GM18505 (cell line): ENCODE measurements around the gene SLIT3.

Experiments
- ATAC-seq: cut with Tn5 transposase; IDR thresholded peaks from one replicate; pipeline ENCODE4 v1.9.1; 2021; ENCODE audit not compliant: unreplicated experiment
- POLR2A ChIP-seq: IDR thresholded peaks from 4 replicates; pipeline ENCODE4 v1.6.1; 2011; ENCODE audit warnings: borderline replicate concordance; ENCODE audit not compliant: insufficient read depth, insufficient read length; ENCODE audit errors: extremely low read depth

SLIT3 gene

DNA sequence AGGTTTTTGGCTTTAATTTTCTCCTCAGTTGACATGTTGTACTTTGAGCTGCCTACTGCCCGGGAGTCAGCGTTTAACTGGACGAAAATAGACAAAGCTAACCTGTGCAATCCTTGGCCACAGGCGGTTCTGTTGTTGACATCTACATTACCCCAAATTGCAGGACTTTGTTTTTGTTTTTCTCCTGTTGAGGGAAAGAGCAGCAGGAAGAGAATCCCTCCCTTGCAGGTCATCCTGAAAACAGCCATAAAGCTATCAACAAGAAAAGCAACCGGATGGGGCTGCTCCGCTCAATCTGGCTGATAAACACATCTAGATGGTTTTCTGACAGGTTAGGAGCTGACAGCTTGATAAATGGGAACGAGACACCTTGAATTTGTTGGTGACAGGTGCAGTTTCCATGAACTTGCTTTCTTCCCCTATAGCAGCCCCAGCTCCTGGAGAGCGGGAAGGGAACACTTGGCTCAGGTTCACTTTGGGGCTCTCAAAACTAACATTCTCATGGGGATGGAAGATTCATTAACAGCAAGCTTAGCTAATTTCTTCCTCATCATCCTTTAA, 331.5 kb downstream of the SLIT3 start:
- no peak for ATAC-seq
- no peak for TF ChIP-seq POLR2A

DNA sequence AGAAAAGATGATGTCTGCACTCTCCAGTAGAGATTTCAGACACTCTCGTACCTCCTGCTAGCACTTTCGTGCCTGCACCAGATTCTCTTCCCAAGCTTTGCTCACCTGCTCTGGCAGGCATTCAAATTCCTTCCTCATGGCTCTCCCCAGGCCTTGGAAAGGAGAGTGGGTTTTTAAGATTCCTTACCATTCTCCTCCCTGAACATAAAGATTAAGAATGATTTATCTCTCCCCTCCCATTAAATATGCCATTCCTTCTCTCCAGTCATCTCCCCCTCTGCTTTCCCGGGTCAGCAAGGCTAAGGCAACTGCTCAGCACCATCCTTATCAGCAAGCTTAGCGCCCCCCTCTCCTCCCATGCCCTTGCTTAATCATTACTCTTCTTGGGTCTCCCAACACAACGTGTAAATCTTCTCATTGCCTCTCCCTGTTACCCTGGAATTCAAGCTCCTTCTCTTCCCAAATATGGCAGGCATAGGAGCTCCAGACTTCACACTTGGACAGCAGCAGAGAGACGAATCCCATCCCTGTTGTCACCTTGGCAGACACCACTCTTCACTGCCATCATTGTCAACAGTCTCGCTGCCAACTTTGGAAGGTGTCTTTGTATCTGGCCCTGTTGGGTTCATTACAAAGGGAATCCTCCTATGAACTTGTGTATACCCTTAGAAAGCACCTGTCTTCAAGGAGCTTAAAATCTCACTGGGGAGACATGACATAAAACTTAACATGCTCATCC, 332.9 kb downstream of the SLIT3 start:
- no peak for ATAC-seq
- TF ChIP-seq POLR2A: no peak

DNA sequence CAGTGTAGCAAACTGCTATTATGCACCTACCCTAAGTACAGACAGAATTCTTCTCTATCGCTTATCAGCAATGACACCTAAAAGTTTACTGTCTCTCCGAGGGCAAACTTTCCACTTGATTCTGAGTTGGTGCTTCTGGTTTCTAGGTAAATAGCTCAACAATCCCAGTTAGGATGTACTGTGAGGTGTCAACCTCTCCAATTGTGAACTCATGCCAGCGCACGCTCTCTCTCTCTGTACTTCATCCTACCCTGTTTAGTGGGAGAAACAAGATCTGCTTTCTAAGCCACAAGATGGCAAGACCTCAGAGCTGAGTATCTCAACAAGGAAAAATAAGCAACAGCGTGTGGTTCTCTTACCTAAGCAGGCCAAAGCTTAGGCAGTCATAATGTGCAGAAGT, 335.3 kb downstream of the SLIT3 start:
- ATAC-seq: no peak
- no peak for TF ChIP-seq POLR2A

DNA sequence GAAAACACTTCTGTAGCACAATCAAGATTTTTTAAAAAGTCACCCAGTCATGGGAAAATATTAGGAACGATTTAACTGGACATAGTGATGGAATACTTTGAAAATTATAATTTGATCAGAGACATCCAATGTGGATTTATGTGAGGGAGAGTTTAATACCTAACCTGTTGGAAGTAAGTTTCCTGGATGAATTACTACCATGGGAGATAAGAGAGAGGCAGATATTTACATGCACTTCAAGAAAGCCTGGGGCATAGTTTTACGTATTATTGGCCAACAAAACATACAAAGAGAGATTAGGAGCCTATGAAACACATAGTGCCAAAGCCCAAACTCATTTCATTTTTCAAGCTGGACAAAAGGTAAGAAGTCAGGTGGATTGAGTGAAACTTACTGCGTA, 336.8 kb downstream of the SLIT3 start:
- no peak for ATAC-seq
- TF ChIP-seq POLR2A: no peak

DNA sequence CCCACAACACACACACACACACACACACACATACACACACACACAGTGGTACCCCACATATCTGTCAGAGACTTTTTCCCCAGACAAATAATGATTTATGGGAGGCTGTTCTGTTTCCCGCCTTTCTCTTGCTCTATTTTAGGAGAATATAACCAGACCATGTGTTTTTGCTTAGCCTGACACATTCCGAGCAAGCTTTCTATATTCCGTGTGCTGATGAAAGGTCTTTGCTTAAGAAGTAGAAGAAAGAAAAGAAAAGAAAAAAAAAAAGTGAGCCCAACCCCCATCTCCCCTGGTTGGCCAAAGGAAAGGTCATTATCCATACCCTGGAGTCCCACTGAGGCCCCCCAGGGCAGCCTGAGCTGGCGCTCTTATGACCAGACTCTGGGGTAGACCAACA, 338.6 kb downstream of the SLIT3 start:
- no peak for ATAC-seq
- no peak for TF ChIP-seq POLR2A

DNA sequence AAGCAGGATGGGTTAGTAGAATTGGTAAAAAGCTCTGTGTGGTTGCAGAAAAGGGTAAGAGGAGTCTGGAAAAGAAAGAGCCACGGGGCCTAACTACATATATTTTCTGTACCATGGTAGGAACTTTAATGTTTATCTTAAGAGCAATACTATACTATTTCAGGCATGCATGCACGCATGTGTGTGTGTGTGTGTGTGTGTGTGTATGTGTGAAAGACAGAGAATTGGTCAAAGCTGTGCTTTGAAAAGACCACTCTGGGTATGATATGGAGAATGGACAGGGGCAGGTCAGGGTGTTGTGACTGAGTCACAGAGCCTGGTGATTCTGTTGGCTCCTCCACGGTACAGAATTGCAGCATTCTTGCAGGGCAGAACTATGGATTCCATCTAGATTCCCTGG, 339.3 kb downstream of the SLIT3 start:
- TF ChIP-seq POLR2A: no peak
- ATAC-seq: no peak

DNA sequence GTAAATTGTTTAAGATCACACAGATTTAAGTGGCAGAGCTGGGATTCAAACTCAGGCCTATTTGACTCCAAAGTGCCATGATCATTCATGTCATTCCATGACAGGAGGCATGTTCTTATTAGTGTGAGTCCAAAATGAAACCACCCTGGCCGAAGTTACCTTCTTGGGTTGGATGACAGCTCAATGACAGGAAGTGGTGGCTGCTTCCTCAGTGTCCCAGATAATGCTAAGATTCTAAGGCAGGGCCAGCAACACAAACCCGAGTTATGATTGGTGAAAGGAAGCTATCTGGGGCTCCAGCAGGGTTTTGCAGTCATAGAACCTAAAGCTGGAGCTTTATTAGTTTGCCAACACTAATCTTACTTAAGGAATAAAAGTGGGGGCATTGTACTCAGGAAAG, 340.4 kb downstream of the SLIT3 start:
- no peak for ATAC-seq
- no peak for TF ChIP-seq POLR2A

DNA sequence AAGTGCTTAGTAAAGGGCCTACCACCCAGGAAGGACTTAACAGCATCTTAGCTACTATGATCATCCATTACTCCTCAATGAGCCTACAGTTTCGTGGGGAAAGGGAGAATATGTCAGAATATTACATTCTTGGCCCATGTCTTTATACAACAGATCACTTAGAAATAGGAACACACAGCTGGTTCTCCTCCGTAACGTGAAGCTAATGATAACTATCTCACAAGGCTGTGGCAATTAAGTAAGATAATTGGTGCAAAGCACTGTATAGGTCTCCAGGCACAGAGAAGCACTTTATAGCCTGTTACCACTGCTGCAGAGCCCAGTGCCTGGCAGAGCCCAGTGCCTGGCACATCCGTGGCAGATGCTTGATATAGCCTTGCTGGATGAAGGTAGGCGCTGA, 347.6 kb downstream of the SLIT3 start:
- ATAC-seq: no peak
- TF ChIP-seq POLR2A: no peak

DNA sequence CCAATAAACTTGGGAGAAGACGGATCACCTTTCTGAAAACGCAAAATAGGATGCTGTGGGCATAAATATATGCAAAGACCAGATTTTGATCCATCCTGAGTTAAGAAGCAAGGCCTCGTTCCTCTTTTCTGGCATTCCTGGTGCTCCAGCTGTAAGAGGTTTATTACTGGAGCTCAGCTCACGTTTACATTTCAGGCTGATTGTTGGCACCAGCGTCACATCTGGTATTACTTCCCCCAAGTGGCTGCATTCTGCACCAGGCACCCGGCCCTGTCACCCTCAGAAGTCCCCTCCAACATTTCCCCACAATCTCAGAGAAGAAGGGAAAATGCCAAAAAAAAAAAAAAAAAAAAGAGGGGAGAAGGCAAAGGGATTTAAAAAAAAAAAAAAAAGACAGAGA, 348.7 kb downstream of the SLIT3 start:
- ATAC-seq: no peak
- no peak for TF ChIP-seq POLR2A

DNA sequence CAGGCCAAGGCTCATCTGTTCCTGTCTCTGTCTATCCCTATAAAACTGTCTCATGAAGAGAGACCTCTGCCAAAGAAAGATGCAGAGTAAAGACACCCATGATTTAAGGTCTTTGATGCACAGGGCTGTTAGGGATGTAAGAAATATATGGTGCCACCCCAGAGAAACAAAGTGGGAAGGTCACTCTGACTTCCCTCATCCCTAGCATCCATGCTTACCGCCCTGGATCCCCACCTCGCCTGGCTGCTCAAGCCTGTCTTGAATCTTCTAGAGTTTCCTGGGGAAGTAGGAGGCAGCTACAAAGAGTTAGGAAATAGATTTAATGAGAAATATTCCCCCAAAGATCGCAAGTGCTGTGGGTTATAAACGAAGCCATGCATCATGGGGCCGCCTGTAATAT, 349.2 kb downstream of the SLIT3 start:
- no peak for TF ChIP-seq POLR2A
- no peak for ATAC-seq

DNA sequence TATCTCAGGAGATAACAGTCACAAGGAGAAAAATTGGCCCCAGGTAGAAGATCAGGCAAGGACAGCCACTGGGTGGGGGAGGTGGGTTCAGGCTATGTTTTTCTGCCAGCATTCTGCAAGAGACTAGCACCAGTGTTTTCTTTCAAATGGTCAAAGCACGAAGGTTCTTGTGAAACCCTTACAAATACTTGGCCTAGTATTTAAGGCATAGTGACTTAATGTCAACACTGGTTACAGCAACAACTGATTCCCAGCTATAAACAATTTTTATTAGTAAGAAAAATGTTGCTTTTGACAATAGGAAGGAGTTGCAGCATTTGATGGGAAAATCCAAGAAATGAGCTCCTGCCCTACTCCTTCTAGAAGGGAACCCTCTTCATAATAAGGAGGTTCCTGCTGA, 349.6 kb downstream of the SLIT3 start:
- TF ChIP-seq POLR2A: no peak
- no peak for ATAC-seq

DNA sequence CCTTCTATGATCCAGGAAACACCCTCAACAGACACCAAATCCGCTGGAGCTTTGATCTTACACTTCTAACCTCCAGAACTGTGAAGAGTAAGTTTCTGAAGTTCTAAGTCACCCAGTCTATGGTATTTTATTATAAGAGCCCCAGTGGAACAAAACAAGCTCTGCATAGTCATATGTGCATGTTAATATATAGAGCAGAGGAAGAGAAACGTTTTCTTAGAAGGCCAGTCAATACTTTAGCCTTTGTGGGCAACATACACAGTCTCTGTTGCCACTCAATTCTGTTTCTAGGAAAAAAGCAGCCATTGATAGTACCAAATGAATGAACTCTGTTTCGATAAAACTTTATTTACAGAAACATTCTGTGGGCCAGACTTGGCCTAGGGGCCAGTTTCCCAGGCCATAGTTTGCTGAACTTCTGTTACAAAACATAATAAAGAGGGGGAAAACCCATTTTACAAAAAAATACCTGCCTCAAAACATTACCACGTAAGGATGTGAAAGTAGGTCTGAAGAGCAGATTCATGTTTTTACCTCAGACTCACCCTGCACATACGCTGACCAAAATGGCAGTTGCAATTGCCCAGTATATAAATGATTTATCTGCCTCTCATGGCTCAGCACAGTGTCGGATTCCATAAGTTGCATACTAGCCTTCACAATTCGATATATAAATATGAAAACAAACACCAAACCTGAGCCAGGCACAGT, 350.5 kb downstream of the SLIT3 start:
- no peak for ATAC-seq
- TF ChIP-seq POLR2A: no peak

DNA sequence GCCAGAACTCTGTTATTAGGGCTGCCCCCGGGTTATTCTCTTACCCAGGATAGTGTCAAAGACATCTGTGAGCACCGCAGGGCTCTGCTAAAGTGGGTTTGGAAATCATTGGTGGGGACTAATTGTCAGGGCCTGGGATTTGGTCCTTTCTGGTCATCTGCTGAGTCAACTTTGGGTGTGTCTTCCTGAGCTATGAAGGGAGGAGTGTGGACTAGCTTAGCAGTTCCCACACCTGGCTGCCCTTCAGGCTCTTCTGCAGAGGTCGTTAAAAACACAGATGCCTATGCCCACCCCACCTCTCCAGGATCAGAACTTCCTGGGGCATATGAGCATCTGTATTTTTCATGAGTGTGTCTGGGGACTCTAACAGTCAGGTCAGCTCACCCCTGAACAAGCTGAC, 352.2 kb downstream of the SLIT3 start:
- ATAC-seq: no peak

More for the DNA sequence above, 352.2 kb downstream of the SLIT3 start:
- no peak for TF ChIP-seq POLR2A
